Cardiac muscle cell (in vitro differentiated cells and primary cell): ENCODE measurements around the gene BMPR1A. TPM values are rescaled to one million over a fixed set of nuclear protein-coding genes. Genes with fewer than 3 reads are reported as not detected.

ENCODE experiments used
- DNase-seq, 2 donors: peaks; one replicate each; pipeline versions ENCODE4 v3.0.0 to v3.0.0-alpha.2; 2010 to 2017; ENCODE audit warnings: low read depth in 1 of 2, low spot score in 1 of 2
- H3K27ac ChIP-seq: fragments of 200-600 bp; sonication (generic); 2 replicates; pipeline ENCODE4 v1.5.1; 2016
- H3K27me3 ChIP-seq: fragments of 200-600 bp; sonication (generic); 2 replicates; pipeline ENCODE4 v1.6.0; 2016; ENCODE audit warnings: control low read depth
- H3K36me3 ChIP-seq: fragments of 200-600 bp; sonication (generic); 2 replicates; pipeline ENCODE4 v1.5.1; 2016; ENCODE audit warnings: control low read depth
- H3K4me1 ChIP-seq: fragments of 200-600 bp; sonication (generic); 2 replicates; pipeline ENCODE4 v1.8.1; 2017; ENCODE audit warnings: low read depth, mild to moderate bottlenecking, mixed run types
- H3K4me3 ChIP-seq: fragments of 200-600 bp; sonication (generic); 2 replicates; pipeline ENCODE4 v1.5.1; 2016; ENCODE audit warnings: mild to moderate bottlenecking
- H3K9me3 ChIP-seq: fragments of 200-600 bp; sonication (generic); 2 replicates; pipeline ENCODE4 v1.5.1; 2017; ENCODE audit warnings: low read depth, mild to moderate bottlenecking, control low read depth
- polyA plus RNA-seq: library from polyadenylated mRNA; unstranded; fragments of >200 nt; fragmentation: Nextera tagmentation; extraction: Ambion mirVana; gene quantifications from 2 replicates; pipeline ENCODE4 v1.2.1, GENCODE V29; 2016
- total RNA-seq: library from RNA; depleted of rRNA; stranded (reverse); fragments of >200 nt; gene quantifications from 2 replicates; pipeline ENCODE4 v1.2.3, GENCODE V29; 2016
- TF ChIP-seq, protein P1 (sequence below): IDR thresholded peaks from 2 replicates; pipeline ENCODE4 v1.5.1; 2012; ENCODE audit warnings: low read depth, mild to moderate bottlenecking, low read length

Gene BMPR1A
- total and polyA plus RNA-seq, 2 experiments from 2014 or later: 35.6 to 39.4 TPM

- Histone ChIP-seq H3K4me1 (peaks cover 22% of the 10 kb centered on the region), H3K36me3 (no peaks in the 10 kb centered on the region), H3K4me3 (no peak overlapping the region), H3K27ac (no peak overlapping the region), H3K27me3 (no peaks in the 10 kb centered on the region), H3K9me3 (no peaks in the 10 kb centered on the region)
- DNase-seq: no peak
- TF ChIP-seq, protein P1, sequence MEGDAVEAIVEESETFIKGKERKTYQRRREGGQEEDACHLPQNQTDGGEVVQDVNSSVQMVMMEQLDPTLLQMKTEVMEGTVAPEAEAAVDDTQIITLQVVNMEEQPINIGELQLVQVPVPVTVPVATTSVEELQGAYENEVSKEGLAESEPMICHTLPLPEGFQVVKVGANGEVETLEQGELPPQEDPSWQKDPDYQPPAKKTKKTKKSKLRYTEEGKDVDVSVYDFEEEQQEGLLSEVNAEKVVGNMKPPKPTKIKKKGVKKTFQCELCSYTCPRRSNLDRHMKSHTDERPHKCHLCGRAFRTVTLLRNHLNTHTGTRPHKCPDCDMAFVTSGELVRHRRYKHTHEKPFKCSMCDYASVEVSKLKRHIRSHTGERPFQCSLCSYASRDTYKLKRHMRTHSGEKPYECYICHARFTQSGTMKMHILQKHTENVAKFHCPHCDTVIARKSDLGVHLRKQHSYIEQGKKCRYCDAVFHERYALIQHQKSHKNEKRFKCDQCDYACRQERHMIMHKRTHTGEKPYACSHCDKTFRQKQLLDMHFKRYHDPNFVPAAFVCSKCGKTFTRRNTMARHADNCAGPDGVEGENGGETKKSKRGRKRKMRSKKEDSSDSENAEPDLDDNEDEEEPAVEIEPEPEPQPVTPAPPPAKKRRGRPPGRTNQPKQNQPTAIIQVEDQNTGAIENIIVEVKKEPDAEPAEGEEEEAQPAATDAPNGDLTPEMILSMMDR: no peak
Measured at GRCh38 chr10:86962136-86962980, 205.9 kb downstream of the BMPR1A start.

- Histone ChIP-seq H3K27me3 (no peaks in the 10 kb centered on the region), H3K4me1 (peaks cover 22% of the 10 kb centered on the region)
Measured at GRCh38 chr10:86962981-86963310, 206.5 kb downstream of the BMPR1A start.

GRCh38 chr10:86963341-86963919 lies 207.0 kb downstream of the BMPR1A start:
- H3K27me3 ChIP-seq: no peaks in the 10 kb centered on the region
- TF ChIP-seq, protein P1: no peak
- H3K36me3 ChIP-seq: no peaks in the 10 kb centered on the region
- no peak overlapping the region for H3K27ac ChIP-seq
- DNase-seq: no peak
- no peak overlapping the region for H3K4me3 ChIP-seq
- H3K4me1 ChIP-seq: peaks cover 20% of the 10 kb centered on the region
- H3K9me3 ChIP-seq: no peaks in the 10 kb centered on the region

More at GRCh38 chr10:86962981-86963310, 206.5 kb downstream of the BMPR1A start:
- Histone ChIP-seq H3K36me3 (no peaks in the 10 kb centered on the region), H3K9me3 (no peaks in the 10 kb centered on the region), H3K4me3 (no peak overlapping the region), H3K27ac (no peak overlapping the region)
- no peak for DNase-seq
- TF ChIP-seq, protein P1: no peak

- Histone ChIP-seq H3K4me1 (peaks cover 11% of the 10 kb centered on the region), H3K36me3 (no peaks in the 10 kb centered on the region), H3K27me3 (no peaks in the 10 kb centered on the region), H3K27ac (peak overlapping the region; percentile 6), H3K9me3 (no peaks in the 10 kb centered on the region), H3K4me3 (no peak overlapping the region)
- no peak for DNase-seq
- TF ChIP-seq, protein P1: no peak
Measured at GRCh38 chr10:86964061-86964846, 207.8 kb downstream of the BMPR1A start.

- Histone ChIP-seq H3K4me3 (no peak overlapping the region), H3K4me1 (peaks cover 12% of the 10 kb centered on the region), H3K27me3 (no peaks in the 10 kb centered on the region), H3K27ac (no peak overlapping the region), H3K9me3 (no peaks in the 10 kb centered on the region), H3K36me3 (no peaks in the 10 kb centered on the region)
- DNase-seq: no peak
- TF ChIP-seq, protein P1: no peak
Measured at GRCh38 chr10:86964847-86965190, 208.4 kb downstream of the BMPR1A start.
